Stomach smooth muscle (tissue), 2 donors: ENCODE data around the gene GNA12.

Source experiments
- H3K27ac ChIP-seq: one replicate; pipeline ENCODE4 v1.7.0; 2013; ENCODE audit warnings: mild to moderate bottlenecking, low read length, inconsistent platforms
- H3K27me3 ChIP-seq, 2 donors: one replicate each; pipeline ENCODE4 v1.7.0; 2013; ENCODE audit warnings: low read length in 2 of 2; ENCODE audit not compliant: insufficient read depth in 2 of 2, control insufficient read depth in 1 of 2
- H3K36me3 ChIP-seq, 2 donors: one replicate each; pipeline ENCODE4 v1.7.0; 2013; ENCODE audit warnings: low read length in 2 of 2; ENCODE audit not compliant: control insufficient read depth in 2 of 2, insufficient read depth in 2 of 2
- H3K4me1 ChIP-seq: one replicate; pipeline ENCODE4 v1.7.0; 2013; ENCODE audit warnings: low read length; ENCODE audit not compliant: control insufficient read depth, insufficient read depth
- H3K4me3 ChIP-seq, 2 donors: one replicate each; pipeline ENCODE4 v1.7.0; 2013; ENCODE audit warnings: low read length in 2 of 2
- H3K9ac ChIP-seq, 2 donors: one replicate each; pipeline ENCODE4 v1.7.0; 2013; ENCODE audit warnings: low read length in 2 of 2, mild to moderate bottlenecking in 1 of 2
- H3K9me3 ChIP-seq, 2 donors: one replicate each; pipeline ENCODE4 v1.7.0; 2013; ENCODE audit warnings: low read length in 2 of 2; ENCODE audit not compliant: control insufficient read depth in 2 of 2
- donor health status: healthy.
- donor health status: Pancreatic carcinoma.

GNA12 gene

GRCh38 chr7:2791390-2791789, 52.7 kb downstream of the GNA12 start:
- Histone ChIP-seq H3K4me3 (no peak overlapping the region), H3K9me3 (no peaks in the 10 kb centered on the region), H3K36me3 (peaks cover 20% of the 10 kb centered on the region in 2 donors), H3K27me3 (no peaks in the 10 kb centered on the region), H3K27ac (no peak overlapping the region), H3K9ac (no peak overlapping the region), H3K4me1 (no peaks in the 10 kb centered on the region)

GRCh38 chr7:2787251-2787951, 56.7 kb downstream of the GNA12 start:
- no peaks in the 10 kb centered on the region for H3K9me3 ChIP-seq
- no peak overlapping the region for H3K4me3 ChIP-seq
- peaks cover 2 to 5% of the 10 kb centered on the region in 2 donors for H3K36me3 ChIP-seq
- H3K27me3 ChIP-seq: no peaks in the 10 kb centered on the region
- no peak overlapping the region for H3K9ac ChIP-seq
- no peak overlapping the region for H3K27ac ChIP-seq
- peaks cover 11% of the 10 kb centered on the region for H3K4me1 ChIP-seq

- Histone ChIP-seq H3K27ac (no peak overlapping the region), H3K36me3 (no peaks in the 10 kb centered on the region), H3K4me1 (peaks cover 11% of the 10 kb centered on the region), H3K4me3 (no peak overlapping the region), H3K9ac (no peak overlapping the region), H3K9me3 (no peaks in the 10 kb centered on the region), H3K27me3 (no peaks in the 10 kb centered on the region)
Observed at GRCh38 chr7:2786607-2787116, 57.4 kb downstream of the GNA12 start.

GRCh38 chr7:2785071-2785500, 59.0 kb downstream of the GNA12 start:
- peak overlapping the region; percentile 31 for H3K27ac ChIP-seq
- no peaks in the 10 kb centered on the region for H3K36me3 ChIP-seq
- H3K9me3 ChIP-seq: no peaks in the 10 kb centered on the region
- H3K4me1 ChIP-seq: peaks cover 11% of the 10 kb centered on the region
- H3K4me3 ChIP-seq: no peak overlapping the region
- no peaks in the 10 kb centered on the region for H3K27me3 ChIP-seq
- H3K9ac ChIP-seq: no peak overlapping the region

GRCh38 chr7:2782565-2782964, 61.5 kb downstream of the GNA12 start:
- H3K9me3 ChIP-seq: no peaks in the 10 kb centered on the region
- no peaks in the 10 kb centered on the region for H3K36me3 ChIP-seq
- no peak overlapping the region for H3K9ac ChIP-seq
- H3K27ac ChIP-seq: no peak overlapping the region
- H3K4me3 ChIP-seq: no peak overlapping the region
- H3K27me3 ChIP-seq: no peaks in the 10 kb centered on the region
- H3K4me1 ChIP-seq: peaks cover 11% of the 10 kb centered on the region

- H3K9ac ChIP-seq: no peak overlapping the region
- H3K4me1 ChIP-seq: peaks cover 11% of the 10 kb centered on the region
- H3K27ac ChIP-seq: no peak overlapping the region
- H3K9me3 ChIP-seq: no peaks in the 10 kb centered on the region
- H3K36me3 ChIP-seq: no peaks in the 10 kb centered on the region
- no peaks in the 10 kb centered on the region for H3K27me3 ChIP-seq
- no peak overlapping the region for H3K4me3 ChIP-seq
Observed at GRCh38 chr7:2782121-2782520, 62.0 kb downstream of the GNA12 start.

GRCh38 chr7:2781636-2782035, 62.5 kb downstream of the GNA12 start:
- H3K36me3 ChIP-seq: no peaks in the 10 kb centered on the region
- H3K27ac ChIP-seq: no peak overlapping the region
- no peak overlapping the region for H3K9ac ChIP-seq
- H3K9me3 ChIP-seq: no peaks in the 10 kb centered on the region
- no peaks in the 10 kb centered on the region for H3K27me3 ChIP-seq
- peaks cover 11% of the 10 kb centered on the region for H3K4me1 ChIP-seq
- no peak overlapping the region for H3K4me3 ChIP-seq

- Histone ChIP-seq H3K27ac (no peak overlapping the region), H3K27me3 (no peaks in the 10 kb centered on the region), H3K4me3 (no peak overlapping the region), H3K4me1 (peaks cover 12% of the 10 kb centered on the region), H3K36me3 (no peaks in the 10 kb centered on the region), H3K9me3 (no peaks in the 10 kb centered on the region), H3K9ac (no peak overlapping the region)
Observed at GRCh38 chr7:2779051-2779450, 65.1 kb downstream of the GNA12 start.

GRCh38 chr7:2777898-2778535, 66.1 kb downstream of the GNA12 start:
- Histone ChIP-seq H3K27me3 (no peaks in the 10 kb centered on the region), H3K9me3 (no peaks in the 10 kb centered on the region), H3K4me1 (peaks cover 12% of the 10 kb centered on the region), H3K27ac (no peak overlapping the region), H3K36me3 (no peaks in the 10 kb centered on the region), H3K9ac (no peak overlapping the region), H3K4me3 (no peak overlapping the region)

- Histone ChIP-seq H3K36me3 (no peaks in the 10 kb centered on the region), H3K4me1 (peaks cover 12% of the 10 kb centered on the region), H3K9me3 (no peaks in the 10 kb centered on the region), H3K9ac (no peak overlapping the region), H3K27ac (peak overlapping the region; percentile 89), H3K4me3 (no peak overlapping the region), H3K27me3 (no peaks in the 10 kb centered on the region)
Observed at GRCh38 chr7:2776401-2776800, 67.7 kb downstream of the GNA12 start.

- Histone ChIP-seq H3K9ac (peak overlapping the region in 1 of 2 donors; percentile 64), H3K4me3 (peak overlapping the region in 1 of 2 donors; percentile 3), H3K36me3 (no peaks in the 10 kb centered on the region), H3K4me1 (peaks cover 12% of the 10 kb centered on the region), H3K27me3 (no peaks in the 10 kb centered on the region), H3K27ac (peak overlapping the region; percentile 89), H3K9me3 (no peaks in the 10 kb centered on the region)
Observed at GRCh38 chr7:2775785-2776184, 68.3 kb downstream of the GNA12 start.
